ENCODE measurements around the gene CISTR.

The CISTR gene

DNA sequence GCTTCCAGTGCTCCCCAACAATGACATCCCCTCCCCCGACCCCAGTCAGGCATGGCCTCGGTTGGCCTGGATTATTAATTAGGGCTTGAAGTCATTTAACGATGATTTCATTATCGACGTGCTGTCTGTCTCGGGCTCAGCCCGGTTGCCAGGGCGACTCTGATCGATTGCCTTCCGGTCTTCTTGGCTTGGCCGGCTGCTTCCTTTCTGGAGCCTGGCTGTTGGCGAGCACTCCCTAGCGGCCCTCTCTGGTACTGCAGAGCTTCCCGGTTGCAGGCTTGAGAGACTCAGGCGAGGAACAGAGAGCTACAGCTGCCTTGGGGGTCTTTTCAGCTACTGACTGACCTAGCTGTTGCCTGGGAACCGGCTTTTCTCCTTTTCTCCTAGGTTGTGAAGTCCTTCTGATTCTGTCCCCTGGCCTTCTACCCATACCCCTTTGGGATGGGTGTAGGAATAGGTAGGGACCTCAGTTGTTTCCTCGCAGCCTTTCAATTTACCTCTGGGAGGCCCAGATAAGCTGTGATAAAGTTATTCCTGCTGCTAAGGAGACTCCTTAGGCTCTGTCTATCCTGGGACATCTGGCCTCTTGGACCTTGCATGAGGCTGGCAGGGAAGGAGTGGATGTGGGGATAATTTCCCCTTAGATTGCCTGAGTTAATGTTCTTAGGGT is 5.5 kb upstream of the CISTR start:
- DNase-seq (ENCODE audit: extremely low read depth, insufficient read length) = peak; percentile 69
- Histone ChIP-seq H3K27me3 (replicated peaks; ENCODE audit: control insufficient read depth, insufficient read depth, low read length) (peaks cover 2% of the 10 kb centered on the region), H3K36me3 (ENCODE audit: control insufficient read depth, insufficient read depth, low read length) (no peaks in the 10 kb centered on the region), H3K4me3 (replicated peaks; ENCODE audit: low read depth, low read length) (peak overlapping the region; percentile 29)
- TF ChIP-seq, protein P1, sequence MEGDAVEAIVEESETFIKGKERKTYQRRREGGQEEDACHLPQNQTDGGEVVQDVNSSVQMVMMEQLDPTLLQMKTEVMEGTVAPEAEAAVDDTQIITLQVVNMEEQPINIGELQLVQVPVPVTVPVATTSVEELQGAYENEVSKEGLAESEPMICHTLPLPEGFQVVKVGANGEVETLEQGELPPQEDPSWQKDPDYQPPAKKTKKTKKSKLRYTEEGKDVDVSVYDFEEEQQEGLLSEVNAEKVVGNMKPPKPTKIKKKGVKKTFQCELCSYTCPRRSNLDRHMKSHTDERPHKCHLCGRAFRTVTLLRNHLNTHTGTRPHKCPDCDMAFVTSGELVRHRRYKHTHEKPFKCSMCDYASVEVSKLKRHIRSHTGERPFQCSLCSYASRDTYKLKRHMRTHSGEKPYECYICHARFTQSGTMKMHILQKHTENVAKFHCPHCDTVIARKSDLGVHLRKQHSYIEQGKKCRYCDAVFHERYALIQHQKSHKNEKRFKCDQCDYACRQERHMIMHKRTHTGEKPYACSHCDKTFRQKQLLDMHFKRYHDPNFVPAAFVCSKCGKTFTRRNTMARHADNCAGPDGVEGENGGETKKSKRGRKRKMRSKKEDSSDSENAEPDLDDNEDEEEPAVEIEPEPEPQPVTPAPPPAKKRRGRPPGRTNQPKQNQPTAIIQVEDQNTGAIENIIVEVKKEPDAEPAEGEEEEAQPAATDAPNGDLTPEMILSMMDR (IDR thresholded peaks at IDR 0.05; ENCODE audit: insufficient read depth, low read length, poor library complexity, severe bottlenecking) = peak; percentile 97

DNA sequence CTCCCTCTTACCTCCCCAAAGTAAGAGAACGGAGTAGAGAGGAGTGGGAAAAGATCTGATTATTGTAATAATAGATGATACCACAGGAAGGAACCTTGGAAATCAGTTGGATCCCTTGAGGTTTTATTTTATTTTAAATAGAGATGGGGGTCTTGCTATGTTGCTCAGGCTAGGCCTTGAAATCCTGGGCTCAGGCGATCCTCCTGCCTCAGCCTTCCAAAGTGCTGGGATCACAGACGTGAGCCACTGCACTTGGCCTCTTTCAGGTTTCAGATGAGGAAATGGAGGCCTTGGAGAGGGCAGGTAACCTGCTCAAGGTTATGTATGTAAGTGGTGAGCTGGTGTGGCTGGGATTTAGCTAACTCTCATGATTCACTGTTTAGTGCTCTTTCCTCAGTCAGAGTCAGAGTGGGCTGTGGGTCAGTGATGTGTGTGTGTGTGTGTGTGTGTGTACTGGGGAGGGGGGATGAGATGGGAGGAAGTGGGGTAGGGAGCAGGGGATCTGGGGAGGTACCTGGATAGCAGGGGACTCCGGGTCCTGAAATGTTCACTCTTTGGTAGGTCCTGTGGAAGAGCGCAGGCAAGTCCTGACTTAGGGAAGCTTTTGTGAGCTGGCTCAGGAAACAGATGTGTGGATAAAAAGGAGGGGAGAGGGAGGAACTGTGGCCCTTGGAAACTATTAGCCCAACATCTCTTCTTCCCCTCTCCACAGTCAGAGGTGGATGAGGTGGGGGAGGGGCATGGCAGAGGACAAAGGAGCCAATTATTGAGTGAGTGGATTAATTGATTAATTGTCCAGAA is 4.7 kb upstream of the CISTR start:
- DNase-seq (ENCODE audit: extremely low read depth, insufficient read length) = no peak
- Histone ChIP-seq H3K36me3 (ENCODE audit: control insufficient read depth, insufficient read depth, low read length) (no peaks in the 10 kb centered on the region), H3K4me3 (replicated peaks; ENCODE audit: low read depth, low read length) (peak overlapping the region; percentile 29), H3K27me3 (replicated peaks; ENCODE audit: control insufficient read depth, insufficient read depth, low read length) (peaks cover 2% of the 10 kb centered on the region)
- TF ChIP-seq, protein P1 (IDR thresholded peaks at IDR 0.05; ENCODE audit: insufficient read depth, low read length, poor library complexity, severe bottlenecking) = no peak

DNA sequence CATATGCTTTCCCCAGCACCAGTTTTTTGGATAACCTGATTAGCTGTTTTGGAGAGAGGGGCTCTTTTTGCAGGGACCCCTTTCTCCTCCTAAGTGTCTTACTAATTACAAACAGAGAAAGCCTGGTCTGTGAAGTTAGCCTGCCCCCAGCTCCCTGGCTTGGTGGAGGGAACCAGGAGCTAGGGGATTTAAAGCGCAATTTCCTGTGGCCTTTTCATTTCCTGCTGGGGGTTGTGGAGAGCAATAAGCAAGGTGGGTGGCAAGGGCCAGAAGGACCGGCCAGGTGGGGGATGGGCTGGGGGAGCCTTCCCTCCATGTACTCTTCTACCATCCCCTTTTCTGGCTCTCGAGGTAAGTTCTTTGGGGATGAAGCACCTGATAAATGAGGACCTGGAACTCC is 4.1 kb upstream of the CISTR start:
- no peaks in the 10 kb centered on the region for H3K36me3 ChIP-seq (ENCODE audit: control insufficient read depth, insufficient read depth, low read length)
- no peak for DNase-seq (ENCODE audit: extremely low read depth, insufficient read length)
- TF ChIP-seq, protein P1 (IDR thresholded peaks at IDR 0.05; ENCODE audit: insufficient read depth, low read length, poor library complexity, severe bottlenecking) = no peak
- peaks cover 2% of the 10 kb centered on the region for H3K27me3 ChIP-seq (replicated peaks; ENCODE audit: control insufficient read depth, insufficient read depth, low read length)
- no peak overlapping the region for H3K4me3 ChIP-seq (replicated peaks; ENCODE audit: low read depth, low read length)

DNA sequence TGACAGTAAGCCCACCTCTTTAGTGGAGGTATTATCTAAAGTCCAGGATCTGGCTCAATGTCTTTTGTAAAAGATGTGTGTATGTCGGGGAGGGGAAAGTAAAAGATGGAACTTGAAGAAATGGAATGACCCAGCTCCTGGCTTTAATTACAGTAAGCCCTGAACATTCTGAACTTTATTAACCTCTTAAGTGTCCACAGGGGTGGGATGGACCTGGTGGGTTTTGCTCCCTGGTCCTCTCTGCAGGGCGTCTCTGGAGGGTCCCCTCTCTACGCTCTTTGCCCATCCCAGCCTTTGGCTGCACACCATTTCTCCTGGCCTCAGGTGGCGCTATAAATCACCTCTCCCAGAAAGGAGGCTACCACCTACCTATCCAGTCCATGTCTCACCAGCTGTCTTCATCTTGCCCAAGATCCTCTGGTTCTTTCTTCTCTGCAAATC is 3.7 kb upstream of the CISTR start:
- no peak for DNase-seq (ENCODE audit: extremely low read depth, insufficient read length)
- no peaks in the 10 kb centered on the region for H3K36me3 ChIP-seq (ENCODE audit: control insufficient read depth, insufficient read depth, low read length)
- TF ChIP-seq, protein P1 (IDR thresholded peaks at IDR 0.05; ENCODE audit: insufficient read depth, low read length, poor library complexity, severe bottlenecking) = peak; percentile 25
- H3K27me3 ChIP-seq (replicated peaks; ENCODE audit: control insufficient read depth, insufficient read depth, low read length) = peaks cover 2% of the 10 kb centered on the region
- no peak overlapping the region for H3K4me3 ChIP-seq (replicated peaks; ENCODE audit: low read depth, low read length)

DNA sequence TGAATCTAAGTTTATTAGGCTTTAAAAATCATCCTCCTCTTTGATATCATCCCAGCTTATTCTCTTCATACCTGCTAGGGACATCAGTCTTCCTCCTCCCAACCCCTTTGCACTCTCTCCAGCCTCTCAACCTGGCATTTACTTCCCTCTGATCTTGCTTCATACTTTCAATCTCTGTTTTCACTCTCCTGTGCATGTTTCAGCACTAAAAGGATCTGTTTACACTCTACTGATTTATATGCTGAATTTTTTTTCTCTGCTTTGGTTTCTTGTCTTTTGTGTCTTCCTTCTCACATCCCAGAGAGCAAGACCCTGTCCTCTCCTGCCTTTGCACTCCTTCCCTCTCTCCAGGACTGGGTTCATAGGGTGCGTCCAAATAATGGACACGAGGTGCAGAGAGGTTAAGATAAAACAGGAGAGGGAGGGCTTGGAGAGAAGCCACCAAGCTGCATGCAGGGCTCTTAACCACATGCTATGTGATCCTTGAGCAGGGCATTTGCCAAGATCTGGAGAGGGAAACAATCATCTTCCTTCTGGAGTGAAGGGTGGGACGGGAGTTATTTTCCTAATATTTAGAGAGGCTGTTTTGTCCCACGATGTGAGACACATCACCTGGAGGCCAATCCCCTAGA is 3.0 kb upstream of the CISTR start:
- H3K4me3 ChIP-seq (replicated peaks; ENCODE audit: low read depth, low read length) = no peak overlapping the region
- H3K36me3 ChIP-seq (ENCODE audit: control insufficient read depth, insufficient read depth, low read length) = no peaks in the 10 kb centered on the region
- H3K27me3 ChIP-seq (replicated peaks; ENCODE audit: control insufficient read depth, insufficient read depth, low read length) = peaks cover 3% of the 10 kb centered on the region
- no peak for DNase-seq (ENCODE audit: extremely low read depth, insufficient read length)
- TF ChIP-seq, protein P1 (IDR thresholded peaks at IDR 0.05; ENCODE audit: insufficient read depth, low read length, poor library complexity, severe bottlenecking) = no peak
